Globus pallidus (tissue), 1 donor: ENCODE measurements around the gene CST9.
"Not testable (repeated sequence)": the region's sequence is repeated elsewhere in the genome, so short reads cannot be mapped to it uniquely, and the experiment has no call there.

Experiments
- DNase-seq: peaks from one replicate; pipeline ENCODE4 v3.0.0-alpha.2; 2015; ENCODE audit warnings: low spot score

Gene CST9

DNA sequence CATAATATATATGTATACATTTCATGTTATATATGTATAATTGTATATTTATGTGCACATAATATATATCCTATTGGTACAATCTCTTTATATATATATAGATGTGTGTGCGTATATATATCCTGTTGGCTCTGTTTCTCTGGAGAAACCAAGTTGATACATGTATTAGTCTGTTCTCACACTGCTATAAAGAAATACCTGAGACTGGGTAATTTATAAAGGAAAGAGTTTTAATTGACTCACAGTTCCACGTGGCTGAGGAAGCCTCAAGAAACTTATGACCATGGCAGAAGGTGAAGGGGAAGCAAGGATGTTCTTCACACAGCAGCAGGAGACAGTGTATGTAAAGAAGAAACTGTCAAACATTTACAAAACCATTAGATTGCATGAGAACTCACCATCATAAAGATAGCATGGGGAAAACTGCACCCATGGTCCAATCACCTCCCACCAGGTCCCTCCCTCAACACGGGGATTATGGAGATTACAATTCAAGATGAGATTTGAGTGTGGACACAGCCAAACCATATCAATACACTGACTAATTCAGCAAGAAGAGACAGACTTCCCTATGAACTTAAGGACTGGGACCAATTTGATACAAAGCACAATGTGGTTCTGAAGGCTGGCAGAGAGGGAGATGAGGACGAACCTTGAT, 18.1 kb upstream of the CST9 start:
- DNase-seq: no peak

DNA sequence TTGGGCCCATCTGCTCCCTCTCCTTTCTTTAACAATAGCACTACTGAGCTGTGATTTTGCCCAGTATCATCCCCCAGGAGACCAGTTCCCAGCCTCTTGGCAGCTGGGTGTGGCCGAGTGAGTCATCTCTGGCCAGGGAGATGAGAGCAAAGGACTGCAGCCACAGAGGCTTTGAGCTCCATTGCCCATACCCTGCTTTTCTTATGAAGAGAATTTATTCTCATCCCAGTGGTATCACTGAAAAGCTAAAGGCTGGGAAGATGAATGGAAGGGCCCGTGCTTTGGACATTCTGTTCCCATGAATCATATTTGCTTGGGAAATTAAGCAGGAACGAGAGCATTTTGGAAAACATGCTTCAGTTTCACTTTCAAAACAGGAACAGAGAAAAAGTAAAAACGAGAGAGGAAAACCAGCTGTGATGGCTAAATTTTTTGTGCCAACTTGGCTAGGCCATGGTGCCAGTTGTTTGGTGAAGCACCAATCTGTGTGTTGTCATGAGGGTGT, 17.2 kb upstream of the CST9 start:
- no peak for DNase-seq

DNA sequence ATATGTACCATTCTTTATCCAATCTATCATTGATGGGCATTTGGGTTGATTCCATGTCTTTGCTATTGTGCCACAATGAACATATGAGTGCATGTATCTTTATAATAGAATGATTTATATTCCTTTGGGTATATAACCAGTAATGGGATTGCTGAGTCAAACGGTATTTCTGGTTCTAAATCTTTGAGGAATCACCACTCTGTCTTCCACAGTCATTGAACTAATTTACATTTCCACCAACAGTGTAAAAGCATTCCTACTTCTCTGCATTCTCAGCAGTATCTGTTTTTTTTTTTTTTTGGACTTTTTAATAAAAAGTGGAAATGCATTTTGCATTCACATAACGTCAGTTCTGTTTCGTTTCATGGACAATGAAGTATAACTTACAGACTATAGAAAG, 16.7 kb upstream of the CST9 start:
- DNase-seq: not testable (repeated sequence)

DNA sequence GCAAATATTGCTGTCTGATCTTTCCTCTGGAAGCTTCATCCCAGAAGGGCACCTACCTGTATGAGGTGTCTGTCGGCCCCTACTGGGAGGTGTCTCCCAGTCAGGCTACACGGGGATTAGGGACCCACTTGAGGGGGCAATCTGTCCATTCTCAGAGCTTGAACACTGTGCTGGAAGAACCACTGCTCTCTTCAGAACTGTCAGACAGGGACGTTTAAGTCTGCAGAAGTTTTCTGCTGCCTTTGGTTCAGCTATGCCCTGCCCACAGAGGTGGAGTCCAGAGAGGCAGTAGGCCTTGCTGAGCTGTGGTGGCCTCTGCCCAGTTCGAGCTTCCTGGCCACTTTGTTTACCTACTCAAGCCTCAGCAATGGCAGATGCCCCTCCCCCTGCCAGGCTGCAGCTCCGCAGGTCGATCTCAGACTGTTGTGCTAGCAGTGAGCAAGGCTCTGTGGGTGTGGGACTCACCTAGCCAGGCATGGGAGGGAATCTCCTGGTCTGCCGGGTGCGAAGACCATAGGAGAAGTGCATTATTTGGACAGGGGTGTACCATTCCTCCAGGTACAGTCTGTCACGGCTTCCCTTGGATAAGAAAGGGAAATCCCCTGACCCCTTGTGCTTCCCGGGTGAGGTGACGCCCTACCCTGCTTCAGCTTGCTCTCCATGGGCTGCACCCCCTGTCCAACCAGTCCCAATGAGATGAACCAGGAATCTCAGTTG, 15.1 kb upstream of the CST9 start:
- not testable (repeated sequence) for DNase-seq

DNA sequence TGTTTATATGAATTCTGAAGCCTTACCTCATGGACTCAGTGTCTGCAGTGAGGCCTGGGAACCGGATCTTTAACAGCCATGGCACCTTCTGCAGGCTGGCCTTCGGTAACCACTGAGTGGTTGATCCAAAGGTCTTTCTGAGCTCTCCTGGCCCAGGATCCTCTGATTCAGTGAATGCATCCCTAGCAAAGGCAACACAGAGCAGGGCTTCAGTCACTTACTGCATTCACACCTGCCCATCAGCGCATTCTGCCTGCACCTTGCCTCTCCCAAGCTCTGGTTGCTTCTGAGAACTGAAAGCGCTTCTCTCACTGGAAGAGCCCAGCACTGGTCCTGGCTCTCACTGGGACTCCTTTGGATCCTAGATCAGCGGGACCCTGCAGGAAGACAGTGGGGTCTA, 8.4 kb upstream of the CST9 start:
- no peak for DNase-seq

DNA sequence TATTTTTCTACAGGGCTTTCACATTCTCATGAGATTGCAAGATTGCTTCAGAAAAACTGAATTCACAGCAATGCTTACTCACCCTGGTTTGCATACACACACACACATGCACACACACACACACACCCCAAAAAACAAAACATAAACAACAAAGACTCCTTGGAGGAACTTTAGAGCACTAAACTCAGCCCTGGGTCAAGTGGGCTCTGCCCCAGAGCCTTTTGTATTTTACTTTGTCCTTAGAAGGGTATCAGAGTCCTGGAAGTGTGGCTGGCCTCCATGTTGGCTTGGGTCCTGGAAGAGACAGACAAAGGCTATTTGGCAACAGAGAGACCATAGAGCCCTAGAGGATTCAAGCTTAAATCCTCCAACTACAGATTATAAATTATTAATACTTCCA, 8.0 kb upstream of the CST9 start:
- no peak for DNase-seq

DNA sequence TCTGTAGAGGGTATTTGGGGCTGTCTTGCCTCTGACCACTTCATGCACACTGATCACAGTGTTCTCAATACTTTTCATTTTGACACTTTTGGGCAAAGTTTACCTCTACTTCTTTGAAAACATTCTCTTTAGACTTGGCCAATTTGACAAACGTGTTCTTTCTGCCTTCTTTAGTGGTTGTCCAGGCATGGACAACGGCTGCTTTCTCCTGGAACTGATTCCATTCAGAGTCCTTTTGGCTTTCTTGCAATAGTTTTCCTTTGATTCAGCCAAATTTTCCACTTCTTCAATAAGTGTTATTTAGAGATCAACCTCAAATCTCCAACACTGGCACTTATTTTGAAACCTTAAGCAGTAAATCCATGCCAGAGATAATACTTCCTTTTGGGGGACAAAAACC, 6.7 kb upstream of the CST9 start:
- DNase-seq: peak; percentile 61

DNA sequence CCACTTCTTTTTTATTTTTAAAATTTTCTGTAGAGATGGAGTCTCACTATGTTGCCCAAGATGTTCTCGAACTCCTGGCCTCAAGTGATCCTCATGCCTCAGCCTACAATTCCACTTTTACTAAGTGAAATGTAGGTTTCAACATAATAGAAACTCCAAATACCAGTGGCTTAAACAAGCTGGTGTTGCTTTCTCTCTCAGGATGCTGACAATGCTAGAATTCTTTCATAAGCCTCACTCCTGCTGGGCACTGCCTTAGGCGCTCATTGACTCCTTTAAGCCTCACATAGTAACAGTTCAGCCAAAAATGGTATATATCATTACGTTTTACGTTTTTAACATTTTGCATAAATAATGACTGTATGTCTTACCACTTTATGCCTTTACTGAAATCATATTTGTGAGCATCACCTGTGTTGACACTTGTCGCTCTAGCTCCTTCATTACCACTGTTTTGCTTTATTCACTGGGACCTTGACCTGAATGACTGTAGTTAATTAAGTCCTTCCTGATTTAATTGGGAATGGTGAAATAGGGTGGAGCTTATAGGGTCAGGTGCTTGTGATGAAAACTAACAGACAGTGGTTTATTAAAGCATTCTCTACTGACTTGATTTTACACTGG, 3.9 kb upstream of the CST9 start:
- DNase-seq: no peak

DNA sequence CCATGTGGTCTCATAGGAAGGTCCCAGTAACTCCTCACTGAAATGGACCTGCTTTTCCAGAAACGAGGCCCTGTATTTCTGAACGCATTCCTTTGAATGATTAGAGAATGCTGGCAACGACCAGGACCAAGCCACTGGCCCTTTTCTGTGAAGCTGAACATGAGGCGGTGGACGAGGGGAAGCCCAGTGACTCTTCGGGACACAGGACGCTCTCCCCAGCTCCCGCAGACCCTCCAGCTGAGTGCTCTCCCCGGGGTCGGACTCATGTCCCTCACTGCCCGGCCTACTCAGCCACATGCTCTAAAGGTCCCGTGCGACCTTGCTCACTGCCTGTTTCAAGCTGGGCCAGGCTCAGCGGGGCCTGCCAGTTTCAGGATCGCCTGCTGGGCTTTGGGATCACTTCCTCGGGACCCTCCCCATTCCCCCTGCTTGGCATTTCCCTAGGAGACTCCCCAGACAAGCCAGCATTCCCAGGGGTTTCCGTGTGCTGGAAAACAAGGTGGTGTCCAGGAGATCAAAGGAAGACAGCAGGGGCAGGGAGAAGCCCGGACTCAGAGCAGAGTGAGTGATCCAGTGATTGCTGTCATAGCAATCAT, 2.6 kb upstream of the CST9 start:
- no peak for DNase-seq

DNA sequence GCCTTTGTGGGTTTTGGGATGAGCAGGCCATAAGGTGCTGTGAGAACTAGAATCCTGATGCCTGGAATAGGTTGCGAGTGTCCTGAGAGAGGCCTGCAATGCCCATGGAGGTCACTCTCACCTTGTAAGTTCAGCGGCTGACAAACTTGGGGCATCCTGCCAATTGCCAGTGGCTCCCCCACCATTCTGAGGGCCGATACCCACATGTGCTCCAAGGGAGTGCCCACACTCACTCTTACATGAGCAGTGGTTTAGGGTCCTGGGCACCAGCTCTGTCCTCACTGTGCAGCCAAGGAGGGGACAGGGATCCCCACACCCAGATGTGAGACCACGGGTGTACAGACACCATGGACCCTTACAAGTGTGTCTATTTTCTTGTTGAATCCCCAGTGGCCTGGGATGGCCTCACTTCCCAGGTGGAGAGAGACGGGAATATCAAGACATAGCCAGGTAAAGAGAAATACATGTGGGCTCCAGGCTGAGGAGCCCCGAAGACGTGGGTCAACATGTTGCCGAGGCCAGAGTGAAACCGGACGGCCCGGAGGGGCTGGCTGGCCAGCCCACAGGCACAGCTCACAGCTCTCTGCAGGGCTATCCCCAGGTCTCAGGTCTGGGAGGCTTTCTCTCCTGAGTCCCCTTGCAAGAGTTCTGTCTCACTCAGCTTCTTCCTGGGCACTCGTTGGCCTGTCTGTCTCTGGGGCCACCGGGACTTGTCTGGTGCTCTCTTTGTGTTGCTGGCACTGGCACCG, 2.0 kb upstream of the CST9 start:
- no peak for DNase-seq

DNA sequence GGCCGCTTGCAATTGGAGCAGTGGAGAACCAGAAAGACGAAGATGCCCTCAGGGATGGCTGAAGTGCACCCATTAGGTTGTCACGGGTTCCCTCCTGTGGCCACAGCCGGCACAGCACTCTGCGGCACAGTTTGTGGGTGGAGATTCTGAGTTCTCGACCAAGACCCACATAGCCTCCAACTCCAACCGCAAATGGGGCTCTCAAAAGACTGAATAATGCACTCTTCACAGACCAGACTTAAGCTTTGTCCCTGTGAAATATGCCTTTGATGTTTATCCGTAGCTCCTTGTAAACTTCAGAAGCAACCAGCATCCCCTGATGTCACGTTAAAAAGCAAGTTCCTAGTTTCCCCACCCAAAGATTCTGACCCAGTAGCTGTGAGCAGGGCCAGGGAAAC, 934 bp upstream of the CST9 start:
- peak; percentile 46 for DNase-seq

DNA sequence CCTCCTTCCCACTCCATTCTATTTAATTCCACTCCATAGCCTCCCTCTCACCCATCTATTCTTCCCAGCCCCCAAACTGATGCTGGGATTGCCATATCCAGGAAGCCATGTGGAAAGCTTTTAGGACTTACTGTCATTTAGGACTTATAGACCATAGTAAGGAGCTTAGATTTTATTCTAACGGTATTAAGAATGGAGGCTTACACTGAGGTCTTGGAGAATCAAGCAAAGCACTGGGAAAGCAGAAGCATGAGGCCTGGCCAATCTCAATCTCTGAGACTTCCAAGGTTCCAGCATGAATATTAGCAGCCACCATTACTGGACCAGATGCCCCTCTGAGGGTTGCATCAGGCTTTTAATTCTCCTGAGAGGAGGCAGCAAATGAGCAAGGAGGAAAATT, 1.4 kb downstream of the CST9 start:
- no peak for DNase-seq

DNA sequence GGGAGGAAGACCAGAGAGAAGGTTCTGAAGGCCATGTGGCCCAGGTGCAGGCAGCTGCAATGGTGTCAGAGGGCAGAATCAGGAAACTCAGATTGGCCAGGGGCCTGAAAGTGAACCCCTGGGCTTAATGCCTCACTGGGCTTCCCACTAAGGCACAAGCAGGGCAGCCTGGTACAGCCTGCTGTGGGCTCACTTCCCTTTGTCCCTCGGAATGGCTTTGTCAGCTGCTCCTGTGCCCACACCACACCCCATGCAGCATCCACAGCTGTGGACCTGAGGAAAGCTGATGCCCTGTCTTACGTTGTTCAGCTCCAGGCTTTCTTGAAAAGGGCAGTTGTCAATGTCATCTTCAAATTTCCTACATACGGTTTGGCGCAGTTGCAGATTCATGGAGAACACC, 2.4 kb downstream of the CST9 start:
- no peak for DNase-seq

DNA sequence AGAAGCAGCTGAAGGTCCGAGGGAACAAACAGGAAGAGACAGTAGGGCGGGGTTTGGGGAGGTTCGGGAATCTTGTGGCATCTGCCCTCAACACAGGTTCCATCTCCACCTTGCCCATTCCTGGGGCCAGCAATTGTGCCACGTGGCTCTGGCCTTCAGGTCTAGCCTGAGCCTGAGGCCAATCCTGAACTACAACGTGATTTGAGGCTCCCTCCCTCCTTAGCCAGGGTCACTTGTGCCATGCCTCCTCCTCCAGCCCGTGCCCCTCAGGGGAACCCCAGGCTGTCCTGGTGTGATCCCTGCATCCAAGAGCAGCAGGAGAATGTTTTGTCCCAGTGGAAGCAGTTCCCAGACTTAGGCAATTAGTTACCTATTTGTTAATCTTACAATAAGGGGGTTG, 3.0 kb downstream of the CST9 start:
- no peak for DNase-seq

DNA sequence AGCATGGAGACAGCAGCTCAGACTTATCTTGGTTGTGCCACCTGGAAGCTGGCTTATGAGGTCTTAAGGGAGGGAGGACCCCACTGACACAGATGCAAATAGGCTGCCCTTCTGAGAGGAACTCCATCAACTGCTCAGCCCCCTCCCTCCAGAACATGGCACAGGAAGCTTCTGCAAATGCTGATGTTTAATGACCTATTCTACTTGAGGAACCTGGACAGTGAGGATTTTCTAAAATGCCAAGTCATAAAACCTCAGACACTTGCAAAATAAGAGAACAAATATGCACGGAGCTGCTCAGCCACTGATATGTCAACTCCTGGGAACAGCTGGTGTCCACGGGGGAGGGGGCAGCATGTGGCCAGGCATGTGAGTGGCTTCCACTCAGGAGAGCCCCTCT, 3.5 kb downstream of the CST9 start:
- DNase-seq: no peak

DNA sequence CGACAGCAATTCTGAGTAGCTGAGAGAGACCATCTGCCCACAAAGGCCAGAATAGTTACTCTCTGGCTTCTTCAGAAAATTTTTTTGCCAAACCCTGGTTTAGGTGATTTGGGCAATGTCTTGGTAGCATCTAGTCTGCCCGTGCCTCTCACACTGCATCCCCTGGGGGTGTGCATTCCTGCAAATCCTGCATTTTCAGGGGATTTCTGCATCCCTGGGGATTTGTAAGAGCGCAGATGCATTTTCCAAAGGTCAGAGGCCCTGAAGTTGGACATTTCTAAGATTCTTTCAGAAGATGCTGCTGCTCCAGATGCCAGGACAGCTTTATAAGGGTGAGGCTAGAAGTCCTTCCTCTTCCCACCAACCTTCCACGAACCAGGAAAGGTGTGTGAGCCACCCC, 4.0 kb downstream of the CST9 start:
- DNase-seq: no peak

DNA sequence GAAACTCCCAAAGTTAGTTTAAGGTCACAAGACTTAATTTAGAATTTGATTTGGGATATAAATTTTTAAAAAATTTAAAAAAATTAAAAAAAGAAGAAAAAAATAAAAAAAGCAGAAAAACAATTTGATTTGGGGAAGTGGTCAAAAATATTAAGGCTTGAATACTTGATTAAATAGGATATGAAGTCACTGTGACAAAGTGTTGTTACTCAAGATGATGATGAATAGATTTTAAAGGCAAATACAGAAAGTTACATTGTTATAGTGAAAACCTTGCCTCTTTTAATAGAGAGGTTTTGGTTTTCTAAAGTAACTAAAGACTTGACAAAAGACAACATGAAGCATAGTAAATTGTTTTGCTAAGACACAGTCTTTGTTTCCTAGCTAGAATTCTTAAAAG, 7.2 kb downstream of the CST9 start:
- DNase-seq: no peak

DNA sequence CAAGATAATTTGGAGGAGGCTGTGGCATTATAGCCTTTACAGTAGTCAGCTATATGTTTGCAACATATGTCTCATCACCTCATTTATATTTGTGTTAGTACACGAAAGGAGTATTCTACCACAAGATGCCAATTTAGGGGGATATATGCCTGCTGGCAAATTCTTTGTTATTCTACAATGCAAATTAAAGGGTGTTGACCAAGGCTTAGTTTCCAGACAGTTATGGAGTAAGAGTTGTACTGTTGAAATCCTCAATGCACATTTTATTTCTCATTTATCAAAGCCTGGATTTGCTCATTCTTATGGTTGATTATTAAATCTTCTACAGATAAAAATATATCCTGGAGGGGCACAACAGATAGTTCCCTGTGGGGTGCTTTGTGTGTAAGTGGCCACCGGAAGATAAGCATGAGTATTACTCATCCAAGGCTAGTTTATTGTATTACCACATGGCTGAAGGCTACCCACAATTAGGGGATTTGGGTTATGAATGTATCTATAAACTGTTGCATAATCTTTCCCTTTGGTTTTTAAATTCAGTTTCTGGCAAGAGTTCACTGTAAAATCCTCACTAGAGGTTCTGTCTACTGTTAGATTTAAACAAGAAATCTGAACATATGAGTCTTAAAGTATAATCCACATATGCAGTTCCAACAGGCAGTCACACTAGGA, 9.0 kb downstream of the CST9 start:
- DNase-seq: no peak

DNA sequence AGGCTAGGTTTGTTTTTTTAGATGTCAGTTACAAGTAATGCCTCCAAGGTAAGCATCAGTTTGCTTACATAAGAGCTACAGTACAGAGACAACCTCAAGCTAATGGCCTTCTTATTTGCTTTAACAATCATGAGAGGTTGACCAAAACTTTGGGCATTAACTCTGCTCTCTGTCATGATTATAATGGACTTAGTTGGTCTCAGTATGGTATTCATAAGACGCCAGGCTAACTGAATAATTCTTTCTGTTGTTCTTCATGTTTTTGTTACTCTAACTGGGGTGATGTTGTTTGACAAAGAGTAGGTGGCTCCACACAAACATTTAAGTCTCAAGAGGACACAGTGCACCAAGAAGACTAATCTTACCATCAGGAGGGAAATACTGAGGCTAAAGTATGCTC, 9.8 kb downstream of the CST9 start:
- DNase-seq: no peak

DNA sequence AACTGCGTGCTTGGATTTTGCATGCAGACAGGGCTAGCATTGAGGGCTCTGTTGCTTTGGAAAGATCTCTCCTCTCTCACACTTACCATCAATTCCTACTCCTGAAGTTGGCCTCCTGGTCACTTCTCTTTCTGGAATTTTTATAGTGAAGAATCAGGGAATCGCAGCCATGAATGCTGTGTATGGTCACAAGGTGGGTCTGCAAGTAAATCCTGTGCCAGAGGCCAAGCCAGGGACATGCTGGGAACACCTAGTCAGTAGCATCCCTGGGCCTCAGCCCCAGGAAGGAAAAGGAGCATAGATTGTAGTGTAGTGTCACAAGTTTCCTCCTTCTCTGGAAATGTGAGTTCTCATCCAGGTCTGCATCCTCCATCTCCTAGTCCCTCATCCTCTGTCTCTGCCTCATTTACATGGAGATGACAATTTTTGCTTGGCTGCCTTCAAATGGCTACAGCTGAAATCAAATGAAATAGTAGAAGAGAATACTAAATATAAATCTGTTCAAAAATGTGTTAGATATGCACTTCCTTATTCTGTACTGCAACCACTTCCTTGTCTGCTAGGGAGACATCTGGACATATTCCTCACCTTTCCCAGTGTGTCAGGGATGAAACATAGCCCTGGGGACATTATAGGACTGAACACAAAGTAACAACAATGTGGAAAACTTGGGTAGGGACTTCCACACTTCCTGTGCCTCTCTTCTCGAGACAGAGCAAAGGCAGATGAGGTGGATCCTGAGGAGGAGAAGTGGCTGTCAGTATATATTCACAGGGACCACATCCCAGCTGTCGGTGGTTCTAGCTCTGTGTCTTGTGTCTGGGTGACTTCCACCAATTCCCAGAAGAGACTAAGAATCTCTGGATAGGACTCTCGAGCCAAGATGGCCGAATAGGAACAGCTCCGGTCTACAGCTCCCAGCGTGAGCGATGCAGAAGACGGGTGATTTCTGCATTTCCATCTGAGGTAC, 17.0 kb downstream of the CST9 start:
- no peak for DNase-seq

DNA sequence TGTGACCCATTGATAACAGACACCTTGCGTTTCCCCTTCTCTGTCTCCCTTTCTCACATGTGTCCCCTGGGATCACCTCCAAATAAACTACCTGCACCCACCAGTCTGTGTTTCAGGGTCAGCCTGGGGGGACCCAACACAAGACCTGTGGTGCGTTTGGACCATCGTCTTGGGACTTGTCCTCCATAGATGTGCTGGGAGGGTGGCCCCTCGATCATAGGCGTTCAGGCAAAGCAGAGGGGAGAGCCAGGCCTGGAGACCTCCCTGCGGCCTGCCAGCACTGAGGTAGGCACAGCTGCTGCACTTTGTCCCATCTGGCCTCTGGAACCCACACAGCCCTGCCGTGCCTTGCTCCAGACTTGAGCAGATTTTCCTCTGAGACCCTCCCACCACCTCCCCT, 18.1 kb downstream of the CST9 start:
- DNase-seq: no peak
